SK-N-SH (cell line): ENCODE data around the gene GNAI3. TPM values are rescaled to one million over a fixed set of nuclear protein-coding genes. Genes with fewer than 3 reads are reported as not detected.

Source experiments
- CTCF ChIA-PET: fragments of 300-600, 350-600 bp; formaldehyde crosslinking; extraction: SDS; loops from one replicate; lab custom pipeline; 2021; lab: Yijun Ruan, JAX
- POLR2A ChIA-PET: fragments of 350-600 bp; sonication (Branson Sonifier 250); formaldehyde crosslinking; extraction: SDS; loops from one replicate; lab custom pipeline; 2020; ENCODE audit warnings: antibody characterized with exemption, inconsistent platforms; lab: Yijun Ruan, JAX
- DNase-seq: peaks from one replicate; pipeline ENCODE4 v3.0.0; 2012
- H2AFZ ChIP-seq: fragments of 200-600 bp; sonication (generic); 2 replicates; pipeline ENCODE4 v1.8.1; 2016; ENCODE audit warnings: antibody characterized with exemption, mild to moderate bottlenecking, low read depth
- H3F3A ChIP-seq: fragments of 200-600 bp; sonication (generic); replicated peaks from 2 replicates; pipeline ENCODE3; 2016; ENCODE audit warnings: antibody characterized with exemption, mild to moderate bottlenecking; ENCODE audit not compliant: insufficient read depth
- H3K27ac ChIP-seq, 2 experiments: fragments of 200-500 bp in 1 of 2; fragments of 200-600 bp in 1 of 2; sonication (Bioruptor generic) in 1 of 2; sonication (generic), shearing (Covaris generic) in 1 of 2; 2 replicates each; pipeline versions ENCODE4 v1.5.1 to v1.6.1; 2014 to 2016; ENCODE audit warnings: low read depth in 2 of 2, inconsistent platforms in 1 of 2, low read length in 1 of 2, mild to moderate bottlenecking in 1 of 2, mixed read lengths in 1 of 2
- H3K27me3 ChIP-seq: fragments of 200-600 bp; sonication (generic), shearing (Covaris generic); 2 replicates; pipeline ENCODE4 v1.6.1; 2016; ENCODE audit warnings: mixed run types; ENCODE audit not compliant: insufficient read depth
- H3K36me3 ChIP-seq, 2 experiments: fragments of 200-500 bp in 1 of 2; fragments of 200-600 bp in 1 of 2; sonication (Bioruptor generic) in 1 of 2; sonication (generic) in 1 of 2; replicated peaks in 1 of 2; 2 replicates each; pipeline versions ENCODE3 to v1.5.1; 2014 to 2016; ENCODE audit warnings: low read length in 1 of 2, mild to moderate bottlenecking in 1 of 2; ENCODE audit not compliant: insufficient read depth in 2 of 2, control insufficient read depth in 1 of 2
- H3K4me1 ChIP-seq, 2 experiments: fragments of 200-500 bp in 1 of 2; fragments of 200-600 bp in 1 of 2; sonication (Bioruptor generic) in 1 of 2; sonication (generic), shearing (Covaris generic) in 1 of 2; 2 replicates each; pipeline versions ENCODE4 v1.5.1 to v1.6.1; 2014 to 2016; ENCODE audit warnings: low read depth in 1 of 2, low read length in 1 of 2, mixed run types in 1 of 2; ENCODE audit not compliant: insufficient read depth in 2 of 2, control insufficient read depth in 1 of 2
- H3K4me2 ChIP-seq: fragments of 200-600 bp; sonication (generic), shearing (Covaris generic); 2 replicates; pipeline ENCODE4 v1.6.1; 2017; ENCODE audit warnings: mixed run types
- H3K4me3 ChIP-seq, 2 experiments: fragments of 200-500 bp in 1 of 2; fragments of 200-600 bp in 1 of 2; sonication (Bioruptor generic) in 1 of 2; sonication (generic), shearing (Covaris generic) in 1 of 2; 2 replicates each; pipeline versions ENCODE4 v1.5.1 to v1.8.1; 2014 to 2016; ENCODE audit warnings: low read depth in 2 of 2, inconsistent platforms in 1 of 2, low read length in 1 of 2, mild to moderate bottlenecking in 1 of 2, mixed read lengths in 1 of 2, moderate library complexity in 1 of 2
- H3K79me2 ChIP-seq: fragments of 200-600 bp; sonication (generic); 2 replicates; pipeline ENCODE4 v1.8.1; 2017; ENCODE audit warnings: mild to moderate bottlenecking; ENCODE audit not compliant: insufficient read depth
- H3K9ac ChIP-seq: fragments of 200-600 bp; sonication (generic); 2 replicates; pipeline ENCODE4 v1.6.1; 2017; ENCODE audit warnings: mixed run types
- H3K9me2 ChIP-seq: fragments of 200-600 bp; sonication (generic); 2 replicates; pipeline ENCODE4 v1.6.1; 2017; ENCODE audit warnings: mixed run types
- H3K9me3 ChIP-seq: fragments of 200-600 bp; sonication (generic); 2 replicates; pipeline ENCODE4 v1.6.1; 2017; ENCODE audit warnings: mixed run types, mild to moderate bottlenecking, moderate library complexity
- H4K20me1 ChIP-seq: fragments of 200-600 bp; sonication (generic); 2 replicates; pipeline ENCODE4 v1.6.1; 2017; ENCODE audit warnings: mild to moderate bottlenecking, mixed run types; ENCODE audit not compliant: insufficient read depth
- CHD2 ChIP-seq: fragments of 150-350 bp; IDR thresholded peaks from 2 replicates; pipeline ENCODE4 v1.6.1; 2018; ENCODE audit warnings: low read length; ENCODE audit not compliant: partially characterized antibody
- EZH2phosphoT487 ChIP-seq: fragments of 200-600 bp; sonication (generic); IDR thresholded peaks from 2 replicates; pipeline ENCODE4 v1.6.1; 2017; ENCODE audit warnings: low read depth, mixed run types, mild to moderate bottlenecking, antibody characterized with exemption, moderate library complexity, borderline replicate concordance
- GABPA ChIP-seq: IDR thresholded peaks from 2 replicates; pipeline ENCODE4 v1.4.0; 2012; ENCODE audit warnings: low read depth, mild to moderate bottlenecking
- GATA2 ChIP-seq: sonication (generic); formaldehyde crosslinking; IDR thresholded peaks from 2 replicates; pipeline ENCODE4 v1.5.0; 2020; ENCODE audit warnings: mild to moderate bottlenecking, missing genetic modification reagents
- IRF3 ChIP-seq: fragments of 150-350 bp; IDR thresholded peaks from 2 replicates; pipeline ENCODE4 v1.6.1; 2016; ENCODE audit warnings: mild to moderate bottlenecking, low read depth, low read length
- JUND ChIP-seq: IDR thresholded peaks from 2 replicates; pipeline ENCODE4 v1.4.0; 2012
- MXI1 ChIP-seq: IDR thresholded peaks from 2 replicates; pipeline ENCODE4 v1.6.1; 2012; ENCODE audit warnings: mild to moderate bottlenecking, low read depth, low read length, improper control_type of control experiment
- NFIC ChIP-seq: IDR thresholded peaks from 2 replicates; pipeline ENCODE4 v1.4.0; 2012; ENCODE audit warnings: borderline replicate concordance
- PBX3 ChIP-seq: IDR thresholded peaks from 2 replicates; pipeline ENCODE4; 2012
- POLR2AphosphoS5 ChIP-seq: IDR thresholded peaks from 2 replicates; pipeline ENCODE4 v1.6.1; 2012; ENCODE audit warnings: low read depth, low read length
- RXRA ChIP-seq: IDR thresholded peaks from 2 replicates; pipeline ENCODE4 v1.4.0; 2012; ENCODE audit warnings: low read depth, mild to moderate bottlenecking, borderline replicate concordance
- SIN3A ChIP-seq: IDR thresholded peaks from 2 replicates; pipeline ENCODE4 v1.6.1; 2012; ENCODE audit warnings: low read depth, mild to moderate bottlenecking, low read length, moderate library complexity, borderline replicate concordance
- YY1 ChIP-seq: IDR thresholded peaks from 2 replicates; pipeline ENCODE4 v1.4.0; 2012; ENCODE audit warnings: low read depth, mild to moderate bottlenecking
- WGBS: methylation state at CpG from one replicate; pipeline ENCODE4 v1.1.6; 2017; ENCODE audit warnings: low lambda C conversion rate; 5-methylcytosine and 5-hydroxymethylcytosine counted together
- polyA plus RNA-seq, 3 experiments: library from polyadenylated mRNA; depleted of rRNA; stranded (reverse); fragments of >200 nt; gene quantifications; 2 replicates each; pipeline ENCODE4 v1.2.3, GENCODE V29; 2012
- TF ChIP-seq, protein P1 (sequence below): IDR thresholded peaks from 2 replicates; pipeline ENCODE4 v1.4.0; 2012; ENCODE audit warnings: low read depth

The GNAI3 gene
- polyA plus RNA-seq, 1 of the 3 experiments (the other 2 are of a cell fraction): 4.0 TPM

DNA sequence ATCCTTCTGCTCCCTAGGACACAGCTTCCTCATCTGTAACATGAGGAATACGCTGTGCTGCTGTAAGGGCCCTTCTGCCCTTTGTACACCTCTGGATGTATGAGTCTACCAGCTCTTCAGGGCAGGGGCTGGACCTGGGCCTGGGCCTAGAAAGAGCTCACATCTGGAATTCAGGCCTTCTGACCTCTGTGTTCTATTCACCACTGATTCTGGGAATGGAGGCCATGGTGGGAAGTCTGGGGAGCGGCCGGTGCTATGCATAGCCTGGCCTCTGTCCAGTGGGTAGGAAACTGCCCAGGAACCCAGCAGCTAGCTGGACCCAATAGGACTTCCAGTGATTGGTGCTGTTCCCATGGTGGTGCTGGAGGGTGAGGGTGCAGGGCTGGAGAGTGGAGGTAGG is 19.7 kb upstream of the GNAI3 start (continued):
- TF ChIP-seq IRF3 (no peak), CHD2 (no peak), MXI1 (no peak), GATA2 (CRISPR knock-in tag) (no peak), EZH2phosphoT487 (no peak), JUND (no peak), POLR2AphosphoS5 (no peak), RXRA (no peak), GABPA (no peak), SIN3A (no peak), PBX3 (no peak)

DNA sequence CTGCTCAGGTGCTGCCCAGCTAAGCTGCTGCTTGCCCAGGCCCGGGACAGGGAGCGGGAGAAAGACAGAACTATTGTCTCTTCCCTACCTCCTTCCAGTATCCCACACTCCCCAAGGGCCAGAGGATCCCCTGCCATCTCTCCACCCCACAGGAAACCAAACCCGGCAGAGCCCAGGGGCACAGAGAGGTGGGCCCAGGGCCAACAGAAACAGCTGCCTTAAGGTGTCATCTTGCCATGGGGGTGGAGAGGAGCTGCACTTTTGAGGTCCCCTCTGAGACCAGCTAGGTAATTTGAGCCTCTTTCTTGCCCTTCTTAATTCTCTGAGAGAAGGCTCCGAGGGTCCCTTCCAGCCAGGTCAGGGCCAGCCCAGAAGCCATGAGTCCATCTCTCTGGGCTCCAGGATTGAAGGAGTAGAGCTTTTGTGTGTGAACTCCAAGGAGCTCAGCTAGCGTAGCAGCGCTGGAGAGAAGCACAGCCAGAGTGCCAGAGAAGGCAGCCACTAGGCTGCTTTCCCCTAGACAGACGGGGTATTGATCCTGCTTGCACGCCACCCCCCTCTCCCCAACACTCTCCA is 18.4 kb upstream of the GNAI3 start:
- no peak overlapping the region for H3K4me2 ChIP-seq
- peaks cover 0 to 29% of the 10 kb centered on the region in 2 experiments; a peak in 1 of 4 replicates for H3K4me1 ChIP-seq
- DNase-seq: peak; percentile 40
- H2AFZ ChIP-seq: no peak overlapping the region
- ChIA-PET POLR2A (interaction anchor here (0.7 to 2.2 kb wide), 7 partner anchors 19 to 46 kb away, joined by 3 to 13 read pairs (median 6); partner anchors contain the start of genes ATXN7L2, CYB561D1 and GNAI3), CTCF (interaction anchor here (1.6 to 26.3 kb wide), 7 partner anchors 16 to 266 kb away, joined by 4 to 1710 read pairs (median 7); partner anchors contain the start of genes AMIGO1, ATXN7L2 and CYB561D1)
- no peaks in the 10 kb centered on the region for H3K79me2 ChIP-seq
- TF ChIP-seq MXI1 (peak; percentile 22; the same call in 1 of the 2 replicates), GATA2 (CRISPR knock-in tag) (no peak), SIN3A (no peak), NFIC (no peak), YY1 (no peak)
- TF ChIP-seq, protein P1, sequence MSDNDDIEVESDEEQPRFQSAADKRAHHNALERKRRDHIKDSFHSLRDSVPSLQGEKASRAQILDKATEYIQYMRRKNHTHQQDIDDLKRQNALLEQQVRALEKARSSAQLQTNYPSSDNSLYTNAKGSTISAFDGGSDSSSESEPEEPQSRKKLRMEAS: no peak
- H3K9ac ChIP-seq: no peak overlapping the region
- no peaks in the 10 kb centered on the region for H4K20me1 ChIP-seq
- no peaks in the 10 kb centered on the region for H3F3A ChIP-seq
- H3K9me3 ChIP-seq: no peaks in the 10 kb centered on the region
- no peaks in the 10 kb centered on the region; the same call in 1 of the 2 replicates for H3K27me3 ChIP-seq
- no peaks in the 10 kb centered on the region for H3K36me3 ChIP-seq
- no peak overlapping the region for H3K4me3 ChIP-seq
- peak overlapping the region in 1 of 2 experiments; percentile 74; a peak in 2 of 4 replicates for H3K27ac ChIP-seq
- no peaks in the 10 kb centered on the region for H3K9me2 ChIP-seq
- WGBS: 85% methylated on average over 7 of the region's 8 CpGs
